Coronary artery (tissue), 2 donors: ENCODE results near the gene CCDC85C.

Experiments
- DNase-seq: peaks from one replicate; pipeline ENCODE4 v3.0.0-alpha.2; 2017; ENCODE audit warnings: low spot score
- H3K27ac ChIP-seq, 2 donors: fragments of 200-600 bp; sonication (generic); one replicate each; pipeline ENCODE4 v1.5.1; 2016 to 2019
- H3K4me3 ChIP-seq: fragments of 200-600 bp; sonication (generic); 2 replicates; pipeline ENCODE4 v1.5.1; 2016; ENCODE audit warnings: mild to moderate bottlenecking, moderate library complexity
- CTCF ChIP-seq: fragments of 200-600 bp; sonication (generic); IDR thresholded peaks from one replicate; pipeline ENCODE4 v1.5.1; 2019; ENCODE audit warnings: antibody characterized with exemption

The CCDC85C gene

GRCh38 chr14:99459481-99460100 lies 144.4 kb downstream of the CCDC85C start:
- no peak for DNase-seq
- no peak for TF ChIP-seq CTCF

GRCh38 chr14:99454246-99454645 lies 149.8 kb downstream of the CCDC85C start:
- no peak overlapping the region for H3K4me3 ChIP-seq
- DNase-seq: no peak
- no peak overlapping the region for H3K27ac ChIP-seq
- no peak for TF ChIP-seq CTCF

More at GRCh38 chr14:99459481-99460100, 144.4 kb downstream of the CCDC85C start:
- Histone ChIP-seq H3K27ac (no peak overlapping the region), H3K4me3 (no peak overlapping the region)

GRCh38 chr14:99452968-99453367 lies 151.0 kb downstream of the CCDC85C start:
- DNase-seq: no peak
- no peak overlapping the region for H3K27ac ChIP-seq
- no peak for TF ChIP-seq CTCF
- no peak overlapping the region for H3K4me3 ChIP-seq

GRCh38 chr14:99451234-99451633 lies 152.8 kb downstream of the CCDC85C start:
- H3K4me3 ChIP-seq: no peak overlapping the region
- H3K27ac ChIP-seq: no peak overlapping the region
- no peak for DNase-seq
- TF ChIP-seq CTCF: no peak

- Histone ChIP-seq H3K27ac (no peak overlapping the region), H3K4me3 (no peak overlapping the region)
- no peak for TF ChIP-seq CTCF
- DNase-seq: no peak
Measured at GRCh38 chr14:99450266-99450665, 153.7 kb downstream of the CCDC85C start.
